Gastrocnemius medialis (tissue), 4 donors: Measurements from ENCODE around the gene CIPC.

ENCODE experiments used
- CTCF ChIP-seq, 5 experiments: fragments of 450-650 bp in 3 of 5; fragments of 200-600 bp in 2 of 5; sonication (generic) in 2 of 5; IDR thresholded peaks in 4 of 5; conservative IDR thresholded peaks in 1 of 5; 1 replicate in 4 of 5; 2 replicates in 1 of 5; pipeline ENCODE4 v1.5.1; 2016 to 2019; ENCODE audit warnings: antibody characterized with exemption in 5 of 5, mild to moderate bottlenecking in 3 of 5, moderate library complexity in 3 of 5
- POLR2A ChIP-seq, 2 donors: fragments of 450-650 bp; IDR thresholded peaks; one replicate each; pipeline ENCODE4 v1.6.1; 2017; ENCODE audit warnings: antibody characterized with exemption in 2 of 2, mild to moderate bottlenecking in 2 of 2, moderate library complexity in 2 of 2

- no peak for TF ChIP-seq CTCF (IDR thresholded peaks at IDR 0.05 in 4 of 5, conservative IDR thresholded peaks at IDR 0.05 in 1 of 5)
- no peak for TF ChIP-seq POLR2A (IDR thresholded peaks at IDR 0.05)
Observed at GRCh38 chr14:77100961-77101360, 2.9 kb downstream of the CIPC start.
